ENCODE data around the gene GPR171.

- no peak for TF ChIP-seq CTCF (IDR thresholded peaks at IDR 0.05)
- TF ChIP-seq POLR2A (IDR thresholded peaks at IDR 0.05): no peak
Observed at GRCh38 chr3:151191095-151191494, 11.9 kb downstream of the GPR171 start.

All from lower leg skin (tissue), 3 donors.